ENCODE data around the gene RND1.

DNA sequence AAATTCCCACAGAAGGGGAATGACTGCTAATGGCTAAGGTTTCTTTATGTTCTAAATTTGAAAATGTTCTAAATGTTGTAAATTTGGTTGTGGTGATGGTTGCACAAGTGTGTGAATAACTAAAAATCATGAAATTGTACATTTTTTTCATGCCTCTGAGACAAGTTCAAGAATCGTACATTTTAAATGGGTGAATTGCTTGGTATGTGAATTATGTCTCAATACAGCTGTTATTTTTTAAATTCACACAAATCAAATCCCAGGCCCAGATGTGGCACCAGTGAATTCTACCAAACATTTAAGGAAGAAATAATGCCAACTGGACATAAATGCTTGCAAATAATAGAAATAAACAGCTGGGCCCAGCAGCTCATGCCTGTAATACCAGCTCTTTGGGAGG is 28.6 kb upstream of the RND1 start:
- TF ChIP-seq, protein P1, sequence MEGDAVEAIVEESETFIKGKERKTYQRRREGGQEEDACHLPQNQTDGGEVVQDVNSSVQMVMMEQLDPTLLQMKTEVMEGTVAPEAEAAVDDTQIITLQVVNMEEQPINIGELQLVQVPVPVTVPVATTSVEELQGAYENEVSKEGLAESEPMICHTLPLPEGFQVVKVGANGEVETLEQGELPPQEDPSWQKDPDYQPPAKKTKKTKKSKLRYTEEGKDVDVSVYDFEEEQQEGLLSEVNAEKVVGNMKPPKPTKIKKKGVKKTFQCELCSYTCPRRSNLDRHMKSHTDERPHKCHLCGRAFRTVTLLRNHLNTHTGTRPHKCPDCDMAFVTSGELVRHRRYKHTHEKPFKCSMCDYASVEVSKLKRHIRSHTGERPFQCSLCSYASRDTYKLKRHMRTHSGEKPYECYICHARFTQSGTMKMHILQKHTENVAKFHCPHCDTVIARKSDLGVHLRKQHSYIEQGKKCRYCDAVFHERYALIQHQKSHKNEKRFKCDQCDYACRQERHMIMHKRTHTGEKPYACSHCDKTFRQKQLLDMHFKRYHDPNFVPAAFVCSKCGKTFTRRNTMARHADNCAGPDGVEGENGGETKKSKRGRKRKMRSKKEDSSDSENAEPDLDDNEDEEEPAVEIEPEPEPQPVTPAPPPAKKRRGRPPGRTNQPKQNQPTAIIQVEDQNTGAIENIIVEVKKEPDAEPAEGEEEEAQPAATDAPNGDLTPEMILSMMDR (IDR thresholded peaks at IDR 0.05): no peak
- no peak for TF ChIP-seq POLR2A (IDR thresholded peaks at IDR 0.05)

Measured in thyroid gland (tissue), 4 donors.